GM18858 (cell line): ENCODE results near the gene DTD2.
"Not testable (repeated sequence)": the region's sequence is repeated elsewhere in the genome, so short reads cannot be mapped to it uniquely, and the experiment has no call there.

Experiments used
- ATAC-seq: cut with Tn5 transposase; IDR thresholded peaks from one replicate; pipeline ENCODE4 v1.9.1; 2021; ENCODE audit not compliant: unreplicated experiment

Gene DTD2

DNA sequence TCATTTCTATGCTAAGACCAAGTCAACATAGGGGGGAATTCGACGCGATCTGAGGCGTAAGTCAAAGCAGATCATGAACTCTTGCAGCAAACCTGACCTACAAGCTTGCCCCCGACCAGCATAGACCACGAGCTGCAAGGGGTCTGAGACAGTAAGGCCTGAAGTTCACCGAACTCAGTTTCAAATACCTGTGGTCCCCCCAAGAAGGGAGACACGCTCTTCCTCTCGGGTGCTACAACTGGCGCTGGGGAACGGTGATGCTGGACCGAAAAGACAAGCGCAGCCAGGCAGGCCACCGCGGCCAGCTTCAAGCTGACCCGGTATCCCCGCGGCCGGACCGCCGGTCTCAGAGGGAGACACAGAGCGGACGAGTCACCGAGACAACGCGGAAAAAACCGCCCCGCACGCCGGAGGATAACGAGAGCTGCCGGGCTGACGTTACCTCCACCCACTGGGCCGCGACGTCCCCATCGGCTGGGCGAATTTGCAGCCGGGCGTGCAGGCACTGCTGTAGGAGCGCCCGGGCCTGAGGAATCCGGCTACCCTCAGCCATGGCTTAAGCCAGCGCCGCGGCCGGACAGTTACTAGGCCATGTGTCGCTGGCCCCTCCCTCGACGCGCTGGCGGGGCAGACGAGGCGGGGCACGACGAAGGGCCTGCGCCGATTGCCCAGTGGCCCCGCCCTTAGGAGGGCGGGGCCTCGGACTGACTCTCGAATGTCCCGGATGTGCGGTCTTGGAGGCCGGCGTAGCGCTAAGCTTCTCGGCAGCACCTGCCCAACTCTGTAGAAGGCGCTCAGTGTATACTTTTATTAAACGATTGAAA, at the start of gene DTD2:
TSS of gene DTD2 (minus strand) at position 666 of the 824 bp plus-strand sequence. CDS start at position 553, 113 bp downstream.
- peak; percentile 94 for ATAC-seq

DNA sequence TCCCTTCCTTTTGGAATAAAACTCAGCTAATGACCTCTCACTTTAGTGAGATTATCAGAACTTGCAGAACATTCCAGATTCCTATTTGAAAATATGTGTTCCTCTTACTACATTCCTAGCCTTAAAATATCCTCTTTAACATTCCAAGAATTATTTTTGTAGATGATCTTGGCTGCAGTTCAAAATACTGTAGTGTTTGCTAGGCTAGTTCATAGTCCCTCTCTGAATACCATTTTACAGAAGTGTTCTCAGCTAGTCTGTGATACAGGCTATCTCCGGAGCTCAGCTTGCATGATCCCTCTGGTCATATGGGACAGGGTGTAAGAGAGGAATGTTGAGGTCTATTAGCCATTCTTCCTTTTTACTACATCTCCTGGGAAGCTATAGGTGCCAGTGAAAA, 48.1 kb upstream of the DTD2 start:
- no peak for ATAC-seq

DNA sequence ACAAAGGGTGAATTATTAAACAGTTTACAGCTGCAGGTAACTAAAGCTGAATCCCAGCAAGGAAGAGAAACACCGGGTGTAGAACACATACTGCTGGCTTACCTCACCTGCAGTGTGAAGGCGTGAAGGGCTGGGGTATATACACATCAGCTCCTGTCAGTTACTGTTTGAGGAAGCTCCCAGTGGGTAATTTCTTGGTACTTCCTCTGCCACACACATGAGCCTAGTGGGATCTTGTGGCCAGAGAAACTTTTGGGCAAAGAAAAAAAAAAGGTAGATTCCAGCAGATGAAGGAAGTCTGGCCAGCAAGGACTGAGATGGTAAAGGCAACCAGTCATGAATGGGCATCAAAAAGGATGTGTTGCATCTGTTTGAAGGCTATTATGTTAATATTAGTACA, 44.6 kb upstream of the DTD2 start:
- no peak for ATAC-seq

DNA sequence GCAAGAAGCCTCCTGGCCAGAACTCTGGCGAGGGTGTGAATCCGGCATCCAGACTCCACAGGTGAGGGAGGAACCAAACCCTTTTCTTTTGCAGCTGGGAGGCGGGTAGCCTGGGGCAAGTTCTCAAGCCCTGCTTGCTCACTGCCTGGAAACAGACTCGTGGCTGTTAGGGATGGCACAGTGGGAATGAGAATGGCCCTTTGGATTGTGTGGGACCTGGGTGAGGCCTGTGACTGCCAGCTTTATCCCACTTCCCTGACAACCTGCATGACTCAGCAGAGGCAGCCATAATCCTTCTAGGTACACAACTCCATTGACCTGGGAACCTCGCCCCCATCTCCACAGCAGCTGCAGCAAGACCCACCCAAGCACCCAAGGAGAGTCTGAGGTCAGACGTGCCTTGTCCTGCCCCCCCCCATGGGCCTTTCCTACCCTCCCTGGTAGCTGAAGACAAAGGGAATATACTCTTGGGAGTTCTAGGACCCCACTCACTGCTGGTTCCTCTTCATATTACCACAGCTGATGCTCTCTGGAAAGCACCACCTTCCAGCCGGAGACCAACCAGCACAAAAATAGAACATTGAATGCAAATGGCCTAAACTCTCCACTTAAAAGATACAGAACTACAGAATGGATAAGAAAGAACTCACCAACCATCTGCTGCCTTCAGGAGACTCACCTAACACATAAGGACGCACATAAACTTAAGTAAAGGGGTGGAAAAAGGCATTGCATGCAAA, 35.6 kb upstream of the DTD2 start:
- ATAC-seq, result no peak

DNA sequence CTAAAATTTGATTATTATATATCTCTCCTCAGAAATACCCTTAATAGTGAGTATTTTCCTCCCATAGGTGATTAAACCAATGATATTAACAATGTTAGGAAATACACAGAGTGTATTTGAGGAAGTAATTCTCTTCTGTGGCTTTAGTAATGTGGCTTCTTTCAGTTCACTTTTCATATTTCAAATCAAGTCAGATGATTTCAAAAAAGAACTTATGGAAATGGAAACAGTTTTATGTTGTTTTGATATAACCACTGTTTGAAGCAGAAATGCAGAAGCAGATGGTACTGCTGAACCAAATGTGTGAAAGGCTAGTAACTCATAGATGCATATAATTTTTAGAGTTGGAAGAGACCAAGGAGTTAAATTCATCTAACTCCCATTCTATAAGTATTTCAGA, 32.4 kb upstream of the DTD2 start:
- ATAC-seq, result peak; percentile 75

DNA sequence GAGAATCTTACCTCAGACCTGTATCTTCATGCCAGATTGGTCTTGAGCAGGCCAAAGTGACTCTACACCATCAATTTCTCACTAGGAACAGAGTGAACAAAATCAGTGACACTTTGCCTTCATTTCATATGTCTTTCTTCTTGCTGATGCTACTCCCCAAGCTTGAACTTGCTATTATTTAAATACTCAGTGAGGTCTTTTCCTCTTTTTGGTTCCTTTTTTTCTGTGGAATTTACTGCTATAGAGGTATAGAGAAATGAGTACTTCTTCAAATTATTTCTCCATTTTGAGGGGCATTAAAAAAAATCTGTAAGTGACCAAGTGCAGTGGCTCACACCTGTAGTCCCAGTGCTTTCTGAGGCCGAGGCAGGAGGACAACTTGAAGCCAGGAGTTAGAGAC, 30.6 kb upstream of the DTD2 start, which contains the start of gene GPR33:
TSS of gene GPR33 (minus strand) at position 154 of the 400 bp plus-strand sequence. CDS start 4,074 bp downstream, outside the sequence.
- no peak for ATAC-seq

DNA sequence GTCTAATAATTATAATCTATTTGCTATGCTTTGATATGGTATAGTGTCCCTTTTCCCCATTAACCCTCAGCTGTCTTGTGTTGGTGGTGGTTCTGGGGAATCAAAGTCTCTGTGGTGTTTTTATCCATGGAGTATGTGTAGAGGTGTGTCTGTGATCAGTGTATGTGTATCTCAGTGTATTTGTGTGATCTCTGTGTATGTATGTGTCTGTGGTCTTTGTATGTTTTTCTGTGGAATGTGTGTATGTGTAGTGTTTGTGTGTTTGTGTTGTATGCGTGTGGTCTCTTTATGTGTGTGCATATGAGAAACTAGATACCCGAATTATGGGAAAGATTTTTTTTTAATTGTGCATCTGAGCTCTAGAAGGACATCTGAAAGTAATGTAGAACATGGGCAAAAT, 29.5 kb upstream of the DTD2 start:
- ATAC-seq, result no peak

DNA sequence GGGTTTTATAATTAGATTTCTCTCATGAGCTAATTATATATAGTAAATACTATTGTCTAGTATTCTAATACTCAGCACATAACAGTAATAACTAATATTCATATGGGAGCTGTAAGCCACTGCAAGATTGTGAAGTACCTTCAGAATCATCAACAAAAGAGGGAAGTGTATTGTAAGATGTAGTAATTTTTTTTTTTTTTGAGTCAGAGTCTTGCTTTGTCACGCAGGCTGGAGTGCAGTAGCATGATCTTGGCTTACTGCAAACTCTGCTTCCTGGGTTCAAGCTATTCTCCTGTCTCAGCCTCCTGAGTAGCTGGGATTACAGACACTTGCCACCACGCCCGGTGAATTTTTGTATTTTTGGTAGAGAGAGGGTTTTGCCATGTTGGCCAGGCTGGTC, 27.4 kb upstream of the DTD2 start:
- no peak for ATAC-seq

DNA sequence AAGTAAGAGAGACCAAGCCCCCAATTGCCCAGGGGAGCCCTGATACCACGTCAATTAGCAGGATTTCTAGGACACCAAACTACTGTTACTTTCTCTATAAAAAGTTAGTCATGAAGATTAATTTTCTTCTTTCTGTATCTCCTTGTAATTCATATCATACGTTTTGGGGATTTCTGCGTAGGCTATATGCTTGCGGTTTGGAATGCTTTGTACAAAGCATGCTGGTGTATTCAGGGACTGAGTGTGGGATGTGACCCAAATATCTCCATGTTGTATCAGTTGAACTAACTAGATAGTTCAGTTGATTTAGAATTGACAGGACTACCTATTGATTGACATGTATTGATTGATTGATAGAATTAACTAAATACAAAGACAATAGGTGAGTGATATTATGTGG, 22.9 kb upstream of the DTD2 start:
- no peak for ATAC-seq

DNA sequence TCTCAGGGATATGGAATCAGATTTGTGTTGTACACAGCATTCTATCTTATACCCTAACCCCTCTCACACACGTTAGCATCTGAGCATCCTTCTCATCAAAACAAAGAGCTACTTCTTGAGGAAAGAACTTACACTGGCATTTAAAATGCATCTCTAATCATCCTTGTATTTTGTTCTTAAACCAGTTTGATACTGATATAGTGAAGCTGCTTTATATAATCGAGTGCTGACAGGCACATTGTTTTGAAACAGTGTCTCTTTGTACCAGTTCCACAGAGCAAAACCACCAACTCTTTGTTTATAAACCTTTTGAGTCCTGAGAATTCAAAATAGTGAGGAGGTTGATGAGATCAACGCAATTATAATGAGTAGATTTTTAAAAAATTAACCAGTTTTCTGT, 21.7 kb upstream of the DTD2 start:
- ATAC-seq, result no peak

DNA sequence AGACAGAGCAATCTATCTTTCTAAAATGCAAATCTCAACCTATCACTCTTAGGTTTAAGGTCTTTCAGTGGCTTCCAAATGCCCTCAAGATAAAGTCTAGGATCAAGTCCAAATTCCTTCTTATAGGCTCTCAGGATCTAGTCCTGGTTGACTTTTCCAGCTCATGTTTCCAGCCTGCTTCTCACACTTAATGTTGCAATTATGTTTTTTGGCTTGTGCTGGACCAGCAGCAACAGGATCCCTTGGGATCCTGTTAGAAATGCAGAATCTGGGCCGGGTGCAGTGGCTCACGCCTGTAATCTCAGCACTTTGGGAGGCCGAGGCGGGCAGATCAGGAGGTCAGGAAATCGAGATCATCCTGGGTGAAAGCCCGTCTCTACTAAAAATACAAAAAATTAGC, 19.9 kb upstream of the DTD2 start:
- no peak for ATAC-seq

DNA sequence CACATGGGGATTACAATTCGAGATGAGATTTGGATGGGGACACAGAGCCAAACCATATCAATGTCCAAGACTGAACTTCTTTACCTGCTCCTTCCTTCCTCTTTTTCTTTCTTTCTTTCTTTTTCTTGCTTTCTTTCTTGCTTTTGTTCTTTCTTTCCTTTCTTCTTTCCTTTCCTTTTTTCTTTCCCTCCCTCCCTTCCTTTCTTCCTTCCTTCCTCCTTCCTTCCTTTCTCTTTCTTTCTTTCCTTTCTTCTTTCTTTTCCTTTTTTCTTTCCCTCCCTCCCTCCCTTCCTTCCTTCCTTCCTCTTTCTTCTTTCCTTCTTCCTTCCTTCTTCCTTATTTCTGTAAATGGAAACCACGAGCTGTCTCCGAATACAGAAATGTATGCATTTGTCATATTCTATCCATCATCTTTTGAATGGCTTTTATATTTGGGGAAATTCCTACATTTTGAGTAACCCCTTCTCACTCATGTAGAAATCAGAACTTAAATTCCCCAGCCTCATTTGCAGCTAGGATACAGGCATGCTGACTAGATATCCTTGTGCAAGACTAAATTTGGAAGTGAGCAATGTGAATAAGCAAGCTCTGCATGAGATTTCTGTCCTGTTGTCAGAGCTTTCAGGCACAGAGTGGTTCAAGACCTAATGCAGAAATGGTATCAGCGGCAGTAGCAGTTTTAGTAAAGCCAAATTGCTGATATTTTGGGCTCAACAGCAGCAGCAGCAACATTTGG, 19.0 kb upstream of the DTD2 start:
- ATAC-seq, result no peak

DNA sequence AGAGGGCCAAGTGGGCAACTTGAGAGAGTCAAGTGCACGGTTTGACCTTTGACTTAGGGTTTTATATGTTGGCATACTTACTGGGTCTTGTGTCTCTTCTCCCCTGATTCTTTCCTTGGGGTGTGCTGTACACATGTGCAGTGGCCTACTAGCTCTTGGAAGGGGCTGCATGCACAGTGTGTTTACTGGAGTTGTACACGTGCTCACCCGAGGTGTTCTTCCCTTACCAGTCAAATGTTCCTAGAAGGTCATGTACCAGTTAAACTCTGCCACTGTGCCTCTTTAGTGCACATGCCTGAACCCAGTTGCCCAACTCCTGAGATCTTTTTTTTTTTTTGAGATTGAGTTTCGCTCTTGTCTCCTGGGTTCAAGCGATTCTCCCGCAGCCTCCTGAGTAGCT, 9.2 kb upstream of the DTD2 start:
- ATAC-seq, result no peak

DNA sequence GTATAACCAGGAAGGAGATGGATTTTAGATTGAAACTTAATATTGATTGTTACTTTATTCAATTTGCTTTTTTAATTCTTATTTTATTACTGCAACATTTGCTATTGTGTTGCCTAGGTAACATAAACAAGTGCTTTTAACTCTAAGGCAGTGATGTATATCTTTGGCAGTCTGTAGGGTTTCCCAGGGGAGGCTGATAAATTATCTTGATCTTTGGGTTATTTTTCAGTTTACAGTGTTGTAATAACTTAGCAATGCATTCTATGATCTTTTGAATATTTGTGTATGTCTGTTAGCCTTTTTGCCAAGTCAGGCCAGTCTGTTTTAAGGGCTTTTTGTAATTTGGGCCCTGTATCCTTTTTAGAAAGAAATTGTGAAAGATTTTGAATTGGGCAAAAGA, 7.8 kb upstream of the DTD2 start:
- ATAC-seq, result no peak

DNA sequence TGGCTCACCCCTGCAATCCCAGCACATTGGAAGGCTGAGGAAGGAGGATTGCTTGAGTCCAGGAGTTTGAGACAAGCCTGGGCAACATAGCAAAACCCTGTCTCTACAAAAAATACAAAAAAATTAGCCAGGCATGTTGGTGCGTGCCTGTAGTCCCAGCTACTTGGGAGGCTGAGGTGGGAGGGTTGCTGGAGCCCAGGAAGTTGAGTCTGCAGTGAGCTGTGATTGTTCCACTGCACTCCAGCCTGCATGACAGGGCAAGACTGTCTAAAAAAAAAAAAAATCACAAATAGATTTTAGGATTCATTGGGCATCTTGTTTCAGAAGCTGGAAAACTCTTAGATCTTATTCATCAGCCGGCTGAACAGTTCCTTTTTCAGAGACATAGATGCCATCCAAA, 5.1 kb upstream of the DTD2 start:
- ATAC-seq, result not testable (repeated sequence)

DNA sequence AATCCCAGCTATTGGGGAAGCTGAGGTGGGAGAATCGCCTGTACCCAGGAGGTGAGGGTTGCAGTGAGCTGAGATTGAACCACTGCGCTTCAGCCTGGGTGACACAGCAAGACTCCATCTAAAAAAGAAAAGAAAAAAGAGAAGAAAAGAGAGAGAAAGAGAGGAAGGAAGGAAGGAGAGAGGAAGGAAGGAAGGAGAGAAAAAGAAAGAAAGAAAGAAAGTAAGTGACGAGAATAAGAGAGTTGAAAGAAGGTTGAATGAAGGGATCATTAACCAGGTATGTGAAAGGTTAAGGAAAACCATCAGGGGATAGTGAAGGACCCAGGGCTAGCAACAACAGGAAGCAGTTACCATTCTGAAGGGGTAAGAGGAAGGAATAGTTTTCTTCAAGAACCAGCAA, 4.2 kb upstream of the DTD2 start:
- ATAC-seq, result no peak

DNA sequence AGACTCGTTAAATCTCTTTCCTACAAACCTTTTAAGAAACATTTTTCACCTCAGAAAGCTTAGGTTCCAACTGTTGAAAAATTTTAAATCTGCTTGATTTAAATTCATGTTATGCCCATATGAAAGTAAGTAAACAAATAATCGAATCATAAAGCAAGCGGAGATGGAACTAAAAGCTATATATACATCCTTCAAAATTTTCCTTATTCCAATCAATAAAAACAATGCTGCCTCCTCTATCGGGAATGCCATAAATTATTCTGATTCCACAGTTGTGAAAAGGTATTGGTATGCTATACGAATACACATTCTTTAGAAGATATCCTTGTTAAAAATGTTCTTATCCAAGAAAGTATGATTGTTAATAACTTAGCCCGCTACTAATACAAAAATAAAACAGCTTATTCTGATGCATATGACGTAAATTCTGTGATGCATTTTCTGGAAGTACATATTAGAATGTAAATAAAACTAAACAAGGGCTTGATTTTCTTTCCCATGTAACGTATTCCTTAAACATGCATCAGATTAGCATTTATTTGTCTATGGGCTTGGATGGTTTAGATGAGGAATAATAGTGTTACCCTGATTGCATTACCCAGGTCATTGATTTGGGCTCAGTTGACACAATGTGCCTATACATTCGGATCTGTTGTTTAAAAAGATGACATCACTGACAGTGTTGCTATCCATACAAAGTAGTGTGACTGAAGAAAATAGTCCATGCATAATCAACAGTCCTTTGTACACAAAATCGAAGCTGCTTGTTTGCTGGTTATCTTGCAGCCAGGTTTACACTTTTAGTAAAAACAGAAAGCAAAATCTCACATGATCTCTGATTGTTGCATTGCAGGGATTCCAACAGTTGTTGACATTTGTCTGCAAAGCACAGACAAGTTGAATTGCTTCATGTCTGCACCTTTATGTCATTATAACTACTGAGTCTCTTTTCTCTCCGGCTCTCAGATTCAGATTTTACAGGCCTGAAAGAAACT, 656 bp upstream of the DTD2 start:
- ATAC-seq, result peak; percentile 5

DNA sequence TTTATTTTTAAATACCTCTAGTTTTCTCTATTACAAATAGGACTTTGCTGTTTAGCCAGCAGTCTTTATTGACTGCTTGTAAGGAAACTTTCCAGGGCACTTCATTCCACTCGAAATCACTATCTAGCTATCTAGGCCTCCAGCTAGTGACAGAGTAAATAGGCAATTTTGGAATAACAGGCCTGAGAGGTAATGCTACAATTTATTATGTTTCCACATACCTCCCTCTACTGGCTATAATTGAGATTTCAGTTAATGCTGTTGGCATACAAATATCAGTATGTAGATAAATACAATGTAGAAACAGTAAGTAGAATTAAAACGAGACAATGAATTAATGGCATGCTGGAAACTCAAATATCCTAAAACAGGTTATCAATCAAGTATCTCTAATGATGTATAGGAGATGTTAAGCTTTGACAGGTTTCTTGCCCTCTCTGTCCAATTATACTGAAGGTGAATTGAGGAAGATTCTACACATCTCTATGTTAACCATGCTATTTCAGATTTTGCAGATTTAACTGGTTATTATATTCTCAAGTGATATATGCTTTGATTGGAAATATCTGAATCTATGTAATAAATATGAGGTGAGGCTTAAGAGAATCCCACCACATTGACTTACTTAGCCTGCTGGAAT, 7.2 kb downstream of the DTD2 start:
- ATAC-seq, result peak; percentile 63

DNA sequence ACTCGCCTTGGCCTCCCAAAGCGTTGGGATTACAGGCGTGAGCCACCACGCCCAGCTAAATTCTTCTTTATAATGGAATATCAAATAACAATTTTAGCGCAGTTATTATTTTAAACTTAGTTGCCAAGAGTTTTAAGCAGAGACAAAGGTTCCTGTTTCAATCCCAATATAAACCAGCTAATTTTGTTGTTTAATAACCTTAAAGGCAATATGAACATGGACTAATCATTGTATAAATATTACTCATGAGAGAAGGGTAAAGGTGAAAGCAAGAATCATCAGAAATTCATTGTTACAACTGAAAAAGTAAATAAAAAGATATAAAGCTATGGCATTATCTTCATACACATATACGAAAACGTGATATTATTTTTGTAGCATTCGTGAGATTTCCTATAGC, 8.2 kb downstream of the DTD2 start:
- ATAC-seq, result no peak

DNA sequence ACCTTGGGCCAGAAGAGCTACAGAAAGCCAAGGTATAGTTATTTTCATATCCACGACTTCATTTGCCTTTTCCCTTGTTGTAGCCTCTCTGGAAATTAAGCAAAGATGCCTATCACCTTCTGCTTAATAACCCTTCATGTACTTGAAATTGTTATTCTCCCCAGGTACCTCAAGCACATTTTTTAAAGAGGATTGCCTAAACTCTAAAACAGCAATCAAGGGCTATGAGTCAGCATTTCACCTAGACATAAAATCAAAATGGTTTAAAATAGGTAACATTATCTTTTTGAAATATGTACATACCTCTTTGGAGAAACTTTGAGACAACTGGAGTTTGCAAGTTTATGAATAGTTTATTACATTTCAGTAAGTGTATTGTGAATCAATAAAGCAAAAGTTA, 11.6 kb downstream of the DTD2 start:
- ATAC-seq, result no peak
